Measurements from ENCODE around the gene TSFM. TPM values are rescaled to one million over a fixed set of nuclear protein-coding genes. Genes with fewer than 3 reads are reported as not detected.

The TSFM gene
- total and polyA plus RNA-seq, 4 donors = 17.1 to 40.0 (median 26.0) TPM

DNA sequence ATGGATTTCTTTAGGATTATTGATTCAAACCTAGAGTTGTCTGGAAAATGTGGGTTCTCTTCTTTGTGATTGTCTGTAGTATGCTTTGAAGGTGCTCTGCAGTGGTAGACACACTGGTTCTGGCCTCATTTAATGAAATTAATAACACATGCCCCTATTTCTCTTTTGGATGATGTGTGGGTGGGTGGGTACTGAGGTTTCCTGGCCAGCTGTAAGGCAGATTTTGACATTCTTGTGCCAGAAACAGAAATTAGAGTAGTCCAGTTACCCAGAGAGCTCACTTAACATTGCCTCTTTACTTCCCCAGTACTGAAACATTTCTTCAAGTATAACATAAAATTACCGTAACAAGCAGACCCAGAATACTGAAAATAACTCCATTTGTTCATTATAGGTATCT is 14.4 kb downstream of the TSFM start:
- H3K4me1 ChIP-seq (ENCODE audit: control insufficient read depth in 5 of 5, insufficient read depth in 5 of 5, low read length in 5 of 5) = peaks cover 0 to 3% (median 0%) of the 10 kb centered on the region in 5 donors
- no peaks in the 10 kb centered on the region for H3K27me3 ChIP-seq (ENCODE audit: control insufficient read depth in 3 of 3, insufficient read depth in 3 of 3, low read length in 2 of 3)
- TF ChIP-seq, protein P1, sequence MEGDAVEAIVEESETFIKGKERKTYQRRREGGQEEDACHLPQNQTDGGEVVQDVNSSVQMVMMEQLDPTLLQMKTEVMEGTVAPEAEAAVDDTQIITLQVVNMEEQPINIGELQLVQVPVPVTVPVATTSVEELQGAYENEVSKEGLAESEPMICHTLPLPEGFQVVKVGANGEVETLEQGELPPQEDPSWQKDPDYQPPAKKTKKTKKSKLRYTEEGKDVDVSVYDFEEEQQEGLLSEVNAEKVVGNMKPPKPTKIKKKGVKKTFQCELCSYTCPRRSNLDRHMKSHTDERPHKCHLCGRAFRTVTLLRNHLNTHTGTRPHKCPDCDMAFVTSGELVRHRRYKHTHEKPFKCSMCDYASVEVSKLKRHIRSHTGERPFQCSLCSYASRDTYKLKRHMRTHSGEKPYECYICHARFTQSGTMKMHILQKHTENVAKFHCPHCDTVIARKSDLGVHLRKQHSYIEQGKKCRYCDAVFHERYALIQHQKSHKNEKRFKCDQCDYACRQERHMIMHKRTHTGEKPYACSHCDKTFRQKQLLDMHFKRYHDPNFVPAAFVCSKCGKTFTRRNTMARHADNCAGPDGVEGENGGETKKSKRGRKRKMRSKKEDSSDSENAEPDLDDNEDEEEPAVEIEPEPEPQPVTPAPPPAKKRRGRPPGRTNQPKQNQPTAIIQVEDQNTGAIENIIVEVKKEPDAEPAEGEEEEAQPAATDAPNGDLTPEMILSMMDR (IDR thresholded peaks at IDR 0.05; ENCODE audit: control extremely low read depth, extremely low read depth) = no peak
- no peak overlapping the region for H3K9ac ChIP-seq (ENCODE audit: insufficient read depth in 1 of 2, low read length in 2 of 2)
- DNase-seq (no peak), ATAC-seq (ENCODE audit: insufficient read depth, low FRiP score) (no peak)
- peaks cover 10 to 45% (median 33%) of the 10 kb centered on the region in 4 donors for H3K36me3 ChIP-seq (ENCODE audit: control insufficient read depth in 4 of 4, insufficient read depth in 4 of 4, low read length in 4 of 4)
- H3K4me3 ChIP-seq = no peak overlapping the region
- no peak overlapping the region for H3K27ac ChIP-seq (ENCODE audit: low read depth in 1 of 2, low read length in 1 of 2)
- 95 to 98% methylated on average over 1 of the region's 1 CpG for WGBS, 2 donors
- H3K9me3 ChIP-seq (ENCODE audit: control insufficient read depth in 4 of 4, insufficient read depth in 3 of 4, low read length in 3 of 4) = no peaks in the 10 kb centered on the region

DNA sequence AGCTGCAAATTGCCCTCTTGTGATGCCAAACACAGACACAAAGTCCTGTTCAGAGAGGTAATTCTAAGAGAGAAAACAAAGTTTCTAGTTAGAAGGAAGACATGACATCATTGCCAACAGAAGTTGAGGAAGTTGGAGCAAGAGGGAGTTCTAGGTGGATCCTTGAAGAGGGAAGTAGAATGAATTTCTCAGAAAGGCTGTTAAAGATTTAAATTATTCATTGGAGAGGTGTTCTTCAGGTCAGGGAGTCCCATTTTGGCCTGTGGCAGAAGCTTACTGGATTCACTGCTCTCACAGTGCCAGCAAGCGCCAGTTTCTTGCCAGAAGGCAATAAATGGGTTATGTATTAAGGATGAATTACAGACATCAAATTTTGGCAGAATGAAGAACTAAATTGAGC is 15.3 kb downstream of the TSFM start:
- Histone ChIP-seq H3K27me3 (ENCODE audit: control insufficient read depth in 3 of 3, insufficient read depth in 3 of 3, low read length in 2 of 3) (no peaks in the 10 kb centered on the region), H3K27ac (ENCODE audit: low read depth in 1 of 2, low read length in 1 of 2) (no peak overlapping the region), H3K9ac (ENCODE audit: insufficient read depth in 1 of 2, low read length in 2 of 2) (no peak overlapping the region), H3K4me3 (no peak overlapping the region), H3K9me3 (ENCODE audit: control insufficient read depth in 4 of 4, insufficient read depth in 3 of 4, low read length in 3 of 4) (no peaks in the 10 kb centered on the region), H3K4me1 (ENCODE audit: control insufficient read depth in 5 of 5, insufficient read depth in 5 of 5, low read length in 5 of 5) (peaks cover 0 to 3% (median 0%) of the 10 kb centered on the region in 5 donors), H3K36me3 (ENCODE audit: control insufficient read depth in 4 of 4, insufficient read depth in 4 of 4, low read length in 4 of 4) (peaks cover 19 to 53% (median 39%) of the 10 kb centered on the region in 4 donors)
- peak; percentile 47 for ATAC-seq (ENCODE audit: insufficient read depth, low FRiP score)
- TF ChIP-seq, protein P1 (IDR thresholded peaks at IDR 0.05; ENCODE audit: control extremely low read depth, extremely low read depth) = no peak
- DNase-seq = no peak
- WGBS, 2 donors = 76 to 88% methylated on average over 1 of the region's 1 CpG

DNA sequence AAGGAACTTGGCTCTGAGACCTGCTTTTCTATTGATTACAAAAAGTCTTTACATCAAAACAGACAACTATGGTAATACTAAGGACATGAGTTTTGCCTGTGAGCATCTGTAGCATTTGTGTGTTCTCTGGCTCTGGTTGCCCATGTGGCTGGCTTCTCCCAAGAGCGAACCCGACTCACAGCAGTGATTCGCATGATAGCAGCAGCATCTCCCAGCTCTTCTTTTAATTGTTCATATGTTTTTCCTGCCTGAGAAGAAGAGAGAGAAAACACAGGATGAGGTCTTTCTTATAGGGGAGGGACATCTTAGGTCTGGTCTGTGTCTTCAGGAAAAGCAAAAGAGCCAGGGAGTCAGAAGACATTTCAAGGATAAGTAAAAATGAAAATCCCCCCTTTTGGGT is 18.4 kb downstream of the TSFM start:
- DNase-seq = no peak
- Histone ChIP-seq H3K9ac (ENCODE audit: insufficient read depth in 1 of 2, low read length in 2 of 2) (no peak overlapping the region), H3K36me3 (ENCODE audit: control insufficient read depth in 4 of 4, insufficient read depth in 4 of 4, low read length in 4 of 4) (peaks cover 15 to 54% (median 33%) of the 10 kb centered on the region in 4 donors), H3K9me3 (ENCODE audit: control insufficient read depth in 4 of 4, insufficient read depth in 3 of 4, low read length in 3 of 4) (no peaks in the 10 kb centered on the region), H3K27ac (ENCODE audit: low read depth in 1 of 2, low read length in 1 of 2) (no peak overlapping the region), H3K4me3 (no peak overlapping the region), H3K27me3 (ENCODE audit: control insufficient read depth in 3 of 3, insufficient read depth in 3 of 3, low read length in 2 of 3) (no peaks in the 10 kb centered on the region), H3K4me1 (ENCODE audit: control insufficient read depth in 5 of 5, insufficient read depth in 5 of 5, low read length in 5 of 5) (no peaks in the 10 kb centered on the region)
- TF ChIP-seq, protein P1 (IDR thresholded peaks at IDR 0.05; ENCODE audit: control extremely low read depth, extremely low read depth) = no peak
- no peak for ATAC-seq (ENCODE audit: insufficient read depth, low FRiP score)
- 95 to 98% methylated on average over 3 of the region's 3 CpGs for WGBS, 2 donors

DNA sequence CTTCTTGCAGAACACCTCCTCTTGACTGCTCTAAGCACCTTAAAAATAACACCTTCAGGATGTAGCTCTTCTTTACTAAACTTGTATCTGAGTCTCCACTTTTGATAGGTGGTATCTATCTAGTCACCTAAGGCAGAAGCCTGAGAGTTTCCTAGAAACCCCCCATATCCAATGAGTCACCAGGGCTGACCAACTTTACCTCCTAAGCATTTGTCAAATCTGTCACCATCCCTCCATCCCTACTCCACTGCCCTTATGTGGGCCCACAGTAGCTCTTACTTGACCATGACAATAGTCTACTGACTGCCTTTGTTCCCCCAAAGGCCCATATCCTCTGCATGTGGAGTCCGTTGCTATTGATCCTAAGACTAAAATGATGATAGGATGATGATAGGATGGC is 20.0 kb downstream of the TSFM start:
- Histone ChIP-seq H3K4me1 (ENCODE audit: control insufficient read depth in 5 of 5, insufficient read depth in 5 of 5, low read length in 5 of 5) (no peaks in the 10 kb centered on the region), H3K27ac (ENCODE audit: low read depth in 1 of 2, low read length in 1 of 2) (no peak overlapping the region), H3K9ac (ENCODE audit: insufficient read depth in 1 of 2, low read length in 2 of 2) (no peak overlapping the region), H3K36me3 (ENCODE audit: control insufficient read depth in 4 of 4, insufficient read depth in 4 of 4, low read length in 4 of 4) (peaks cover 20 to 49% (median 31%) of the 10 kb centered on the region in 4 donors), H3K27me3 (ENCODE audit: control insufficient read depth in 3 of 3, insufficient read depth in 3 of 3, low read length in 2 of 3) (no peaks in the 10 kb centered on the region), H3K9me3 (ENCODE audit: control insufficient read depth in 4 of 4, insufficient read depth in 3 of 4, low read length in 3 of 4) (no peaks in the 10 kb centered on the region), H3K4me3 (no peak overlapping the region)
- WGBS, 2 donors = 94 to 97% methylated on average over 1 of the region's 1 CpG
- TF ChIP-seq, protein P1 (IDR thresholded peaks at IDR 0.05; ENCODE audit: control extremely low read depth, extremely low read depth) = no peak
- ATAC-seq (ENCODE audit: insufficient read depth, low FRiP score) = no peak
- DNase-seq = no peak

Measured in lung (tissue), 12 donors.